ENCODE results near the gene NEUROG1.

The NEUROG1 gene

GRCh38 chr5:135491552-135492318 is 44.0 kb downstream of the NEUROG1 start (continued):
- TF ChIP-seq TSHZ1 (tag by site-specific recombination; IDR thresholded peaks at IDR 0.05; ENCODE audit: borderline replicate concordance) (peak; percentile 37; the same call in 1 of the 2 replicates), ZSCAN4 (tag by site-specific recombination; IDR thresholded peaks at IDR 0.05) (no peak), ZNF394 (tag by site-specific recombination; IDR thresholded peaks at IDR 0.05; ENCODE audit: borderline replicate concordance) (no peak), ZNF311 (tag by site-specific recombination; IDR thresholded peaks at IDR 0.05; ENCODE audit: borderline replicate concordance) (no peak), ZFP69B (tag by site-specific recombination; IDR thresholded peaks at IDR 0.05) (no peak), ZNF169 (tag by site-specific recombination; IDR thresholded peaks at IDR 0.05) (no peak), EGR2 (tag by site-specific recombination; IDR thresholded peaks at IDR 0.05; ENCODE audit: low read depth) (peak; percentile 25; the same call in 1 of the 2 replicates), PATZ1 (tag by site-specific recombination; IDR thresholded peaks at IDR 0.05) (no peak; the same call in none of the 2 replicates), MZF1 (tag by site-specific recombination; IDR thresholded peaks at IDR 0.05; ENCODE audit: borderline replicate concordance) (no peak), KLF1 (tag by site-specific recombination; IDR thresholded peaks at IDR 0.05) (peak; percentile 86), ZNF404 (tag by site-specific recombination; IDR thresholded peaks at IDR 0.05) (no peak), ZBTB17 (tag by site-specific recombination; IDR thresholded peaks at IDR 0.05) (peak; percentile 80), ZNF174 (tag by site-specific recombination; IDR thresholded peaks at IDR 0.05) (no peak), GLIS1 (tag by site-specific recombination; IDR thresholded peaks at IDR 0.05) (peak; percentile 54), ZBTB1 (tag by site-specific recombination; IDR thresholded peaks at IDR 0.05) (no peak), HOXA7 (CRISPR knock-in tag; IDR thresholded peaks at IDR 0.05; ENCODE audit: borderline replicate concordance) (no peak), ZNF473 (tag by site-specific recombination; IDR thresholded peaks at IDR 0.05) (no peak), ZNF292 (tag by site-specific recombination; IDR thresholded peaks at IDR 0.05; ENCODE audit: borderline replicate concordance, low read depth) (no peak), ZNF544 (tag by site-specific recombination; IDR thresholded peaks at IDR 0.05) (no peak), ZBTB7A (tag by site-specific recombination; IDR thresholded peaks at IDR 0.05; ENCODE audit: low read depth) (no peak), ZNF341 (tag by site-specific recombination; IDR thresholded peaks at IDR 0.05; ENCODE audit: low read depth) (no peak), SP7 (tag by site-specific recombination; IDR thresholded peaks at IDR 0.05) (peak; percentile 60; the same call in 1 of the 2 replicates), ZBTB26 (tag by site-specific recombination; optimal IDR thresholded peaks at IDR 0.05) (peak; percentile 28), ZNF184 (tag by site-specific recombination; IDR thresholded peaks at IDR 0.05) (no peak), ZFHX2 (tag by site-specific recombination; conservative IDR thresholded peaks at IDR 0.05) (peak; percentile 30; the same call in 1 of the 2 replicates), ZNF585B (tag by site-specific recombination; IDR thresholded peaks at IDR 0.05) (no peak), OSR2 (tag by site-specific recombination; IDR thresholded peaks at IDR 0.05) (no peak), ZNF48 (tag by site-specific recombination; IDR thresholded peaks at IDR 0.05) (no peak), ZNF248 (tag by site-specific recombination; IDR thresholded peaks at IDR 0.05) (no peak), ZNF645 (tag by site-specific recombination; IDR thresholded peaks at IDR 0.05) (no peak)

Measured in HEK293 (cell line).